ENCODE measurements around the gene CETN3. TPM values are rescaled to one million over a fixed set of nuclear protein-coding genes. Genes with fewer than 3 reads are reported as not detected.
"Not testable (repeated sequence)": the region's sequence is repeated elsewhere in the genome, so short reads cannot be mapped to it uniquely, and the experiment has no call there.

CETN3 gene
- total and polyA plus RNA-seq, 2 experiments from 2014 or later: 49.2 to 85.8 TPM

- Histone ChIP-seq H3K36me3 (no peaks in the 10 kb centered on the region), H3K4me3 (no peak overlapping the region), H3K9me3 (ENCODE audit: low read depth) (no peaks in the 10 kb centered on the region), H3K27me3 (no peaks in the 10 kb centered on the region), H3K27ac (no peak overlapping the region), H3K4me1 (ENCODE audit: low read depth) (peaks cover 16% of the 10 kb centered on the region)
- no peak for DNase-seq (ENCODE audit: low read depth in 1 of 2, low spot score in 1 of 2)
- TF ChIP-seq CTCF (IDR thresholded peaks at IDR 0.05; ENCODE audit: low read depth, low read length): no peak
These were observed 63.9 kb downstream of the CETN3 start for GRCh38 chr5:90345684-90346083.

GRCh38 chr5:90344689-90345088, 64.9 kb downstream of the CETN3 start:
- no peak for TF ChIP-seq CTCF (IDR thresholded peaks at IDR 0.05; ENCODE audit: low read depth, low read length)
- Histone ChIP-seq H3K9me3 (ENCODE audit: low read depth) (no peaks in the 10 kb centered on the region), H3K36me3 (no peaks in the 10 kb centered on the region), H3K4me3 (no peak overlapping the region), H3K4me1 (ENCODE audit: low read depth) (peaks cover 16% of the 10 kb centered on the region), H3K27ac (no peak overlapping the region), H3K27me3 (no peaks in the 10 kb centered on the region)
- no peak for DNase-seq (ENCODE audit: low read depth in 1 of 2, low spot score in 1 of 2)

- H3K27ac ChIP-seq; H3K9me3 ChIP-seq (ENCODE audit: low read depth); H3K27me3 ChIP-seq; DNase-seq (ENCODE audit: low read depth in 1 of 2, low spot score in 1 of 2); H3K36me3 ChIP-seq; H3K4me3 ChIP-seq: not testable (repeated sequence)
- peaks cover 16% of the 10 kb centered on the region for H3K4me1 ChIP-seq (ENCODE audit: low read depth)
These were observed 65.8 kb downstream of the CETN3 start for GRCh38 chr5:90343731-90344130.

- no peak for DNase-seq (ENCODE audit: low read depth in 1 of 2, low spot score in 1 of 2)
- peaks cover 14% of the 10 kb centered on the region for H3K4me1 ChIP-seq (ENCODE audit: low read depth)
- H3K27ac ChIP-seq: no peak overlapping the region
- H3K36me3 ChIP-seq: no peaks in the 10 kb centered on the region
- H3K9me3 ChIP-seq (ENCODE audit: low read depth): no peaks in the 10 kb centered on the region
- TF ChIP-seq CTCF (IDR thresholded peaks at IDR 0.05; ENCODE audit: low read depth, low read length): no peak
- no peak overlapping the region for H3K4me3 ChIP-seq
- H3K27me3 ChIP-seq: no peaks in the 10 kb centered on the region
These were observed 67.0 kb downstream of the CETN3 start for GRCh38 chr5:90342576-90342975.

Other genes with a start within 250 kb of the CETN3 start
- gene MBLAC2, start 65.0 kb upstream of the CETN3 start, total RNA-seq: 8.2 and 8.5 TPM in 2 replicates
- gene MBLAC2, start 65.0 kb upstream of the CETN3 start, polyA plus RNA-seq: 9.1 and 9.8 TPM in 2 replicates
- 0.53 and 0.95 TPM in 2 replicates for gene POLR3G, start 65.1 kb upstream of the CETN3 start, total RNA-seq
- gene POLR3G, start 65.1 kb upstream of the CETN3 start, polyA plus RNA-seq: 1.6 and 2.4 TPM in 2 replicates
- 9.0 and 11.1 TPM in 2 replicates for gene LYSMD3, start 119.8 kb upstream of the CETN3 start, total RNA-seq
- gene LYSMD3, start 119.8 kb upstream of the CETN3 start, polyA plus RNA-seq: 10.9 and 16.7 TPM in 2 replicates
- 15.5 and 18.4 TPM in 2 replicates for gene ADGRV1, start 149.0 kb upstream of the CETN3 start, total RNA-seq
- 19.6 and 24.8 TPM in 2 replicates for gene ADGRV1, start 149.0 kb upstream of the CETN3 start, polyA plus RNA-seq